Measurements from ENCODE around the gene DRD4. TPM values are rescaled to one million over a fixed set of nuclear protein-coding genes. Genes with fewer than 3 reads are reported as not detected.

DRD4 gene
- total and polyA plus RNA-seq, 9 of the 15 experiments (the other 6 are each of a cell fraction or from before 2014, with no cell fraction given), result 0.04 to 0.95 (median 0.21) TPM; not detected in 5

DNA sequence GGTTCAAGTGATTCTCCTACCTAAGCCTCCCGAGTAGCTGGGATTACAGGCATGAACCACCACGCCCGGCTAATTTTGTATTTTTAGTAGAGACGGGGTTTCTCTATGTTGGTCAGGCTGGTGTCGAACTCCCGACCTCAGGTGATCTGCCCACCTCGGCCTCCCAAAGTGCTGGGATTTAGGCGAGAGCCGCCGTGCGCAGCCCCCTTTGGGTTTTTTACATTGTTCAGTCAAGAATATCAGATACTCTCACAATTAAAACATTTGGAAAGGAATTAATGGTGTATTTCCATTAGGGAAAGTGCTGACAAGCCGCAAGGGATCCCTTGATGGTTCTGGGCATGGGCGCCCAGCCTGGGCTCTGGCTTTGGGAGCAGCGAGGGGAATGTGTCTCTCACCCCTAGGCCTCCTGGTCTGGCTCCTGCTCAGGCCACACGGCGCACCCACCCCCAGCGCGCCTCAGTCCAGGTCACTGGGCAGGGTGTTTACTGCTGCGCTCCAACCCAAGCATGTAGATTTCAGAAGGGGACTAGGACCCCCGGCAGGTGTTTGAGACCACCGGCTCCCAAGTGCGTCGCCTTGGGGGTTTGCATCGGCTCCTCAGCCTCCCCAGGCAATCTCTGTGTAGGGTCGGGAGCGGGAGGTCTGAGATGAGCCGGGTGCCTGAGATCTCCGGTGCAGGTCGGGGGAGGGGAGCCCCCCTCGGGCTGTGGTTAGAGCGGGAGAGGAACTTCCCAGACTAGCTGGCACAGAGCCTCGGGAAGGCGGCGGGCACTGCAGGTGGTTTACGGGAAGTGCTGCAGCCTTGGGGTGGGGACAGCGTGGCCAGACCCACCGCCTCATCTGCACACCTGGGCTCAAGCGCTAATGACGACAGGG, 20.5 kb upstream of the DRD4 start:
- H3K9ac ChIP-seq (ENCODE audit: insufficient read depth in 1 of 2, low read depth in 2 of 2, low read length in 2 of 2), result no peak overlapping the region
- in situ Hi-C loops (cut with MboI), result no loop called here
- no peaks in the 10 kb centered on the region for H3K27me3 ChIP-seq (ENCODE audit: control insufficient read depth in 2 of 2, insufficient read depth in 2 of 2, low read length in 2 of 2)
- FAIRE-seq (no peak), ATAC-seq (no peak), DNase-seq (ENCODE audit: extremely low read depth in 1 of 4, low spot score in 3 of 4) (no peak)
- H3K4me3 ChIP-seq, result peak overlapping the region; percentile 78
- peaks cover 13% of the 10 kb centered on the region for H4K20me1 ChIP-seq (replicated peaks; ENCODE audit: control insufficient read depth, insufficient read depth, low read length)
- ChIA-PET POLR2A (no interaction called here), CTCF (ENCODE audit: low intra/inter-chr PET ratio) (no interaction called here)
- peaks cover 6% of the 10 kb centered on the region for H3K9me1 ChIP-seq (ENCODE audit: control insufficient read depth, insufficient read depth, low read length)
- no peak overlapping the region for H2AFZ ChIP-seq (ENCODE audit: low read depth, low read length)
- BruUV-seq (replicated peaks), result no TSS peak
- peaks cover 66% of the 10 kb centered on the region; the same call in 2 of the 3 replicates for H3K36me3 ChIP-seq (ENCODE audit: control insufficient read depth, insufficient read depth, low read length)
- peaks cover 9% of the 10 kb centered on the region; the same call in 1 of the 3 replicates for H3K79me2 ChIP-seq (ENCODE audit: control insufficient read depth, insufficient read depth, low read length)
- peak overlapping the region; percentile 88; the same call in 1 of the 2 replicates for H3K4me2 ChIP-seq (ENCODE audit: insufficient read depth, low read length)
- peaks cover 8 to 83% of the 10 kb centered on the region in 2 experiments for H3K4me1 ChIP-seq (replicated peaks in 1 of 2; ENCODE audit: control insufficient read depth in 2 of 2, insufficient read depth in 2 of 2, low read length in 2 of 2)
- H3K9me3 ChIP-seq (replicated peaks; ENCODE audit: control insufficient read depth, insufficient read depth, low read depth, low read length), result no peaks in the 10 kb centered on the region
- peak overlapping the region; percentile 84; the same call in 1 of the 3 replicates for H3K27ac ChIP-seq (ENCODE audit: extremely low read depth, low read depth, low read length)
- TF ChIP-seq POLR2G (IDR thresholded peaks at IDR 0.05; ENCODE audit: low read depth, low read length), result peak; percentile 63
- TF ChIP-seq RCOR1 (IDR thresholded peaks at IDR 0.05; ENCODE audit: borderline replicate concordance in 1 of 2, low read depth in 2 of 2, low read length in 2 of 2), result no peak
- TF ChIP-seq TARDBP (IDR thresholded peaks at IDR 0.05), result no peak
- TF ChIP-seq MYC (IDR thresholded peaks at IDR 0.05; ENCODE audit: low read depth, low read length), result no peak
- no peak for TF ChIP-seq MYC (CRISPR knock-in tag; IDR thresholded peaks at IDR 0.05; ENCODE audit: borderline replicate concordance, low read depth)
- TF ChIP-seq FOXJ2 (tag; IDR thresholded peaks at IDR 0.05), result no peak
- intact Hi-C loops (cut with micrococcal nuclease), result loop anchor here (10.0 kb wide), 1 partner anchor 62 kb away; no protein-coding TSS in a partner anchor
- WGBS (ENCODE audit: insufficient coverage, low coverage, missing lambda C conversion rate), result 86% methylated on average over 30 of the region's 39 CpGs
